A549 (cell line): ENCODE measurements around the gene EPS8. TPM values are rescaled to one million over a fixed set of nuclear protein-coding genes. Genes with fewer than 3 reads are reported as not detected.
A peak's percentile ranks its signal among the peaks of the same experiment; 100 is the strongest.

ENCODE experiments used
- ATAC-seq, 2 experiments: fragments of 200-7000 bp in 1 of 2; fragments of >200 bp in 1 of 2; cut with Nextera tagmentation in 1 of 2; cut with Tn5 transposase in 1 of 2; 3 replicates each; pipeline versions ENCODE4 v1.8.0 to v1.9.1; 2018 to 2020; ENCODE audit warnings: mild to moderate bottlenecking in 1 of 2, moderate library complexity in 1 of 2
- CTCF ChIA-PET: fragments of 300-600 bp; sonication (Branson Sonifier 250); formaldehyde crosslinking; extraction: SDS; loops from one replicate; lab custom pipeline; 2021; ENCODE audit warnings: antibody characterized with exemption, inconsistent platforms; lab: Yijun Ruan, JAX
- POLR2A ChIA-PET: fragments of 350-600 bp; formaldehyde crosslinking; extraction: SDS; loops from one replicate; lab custom pipeline; 2021; ENCODE audit warnings: antibody characterized with exemption, inconsistent platforms; lab: Yijun Ruan, JAX
- DNase-seq, 2 experiments: peaks; one replicate each; pipeline versions ENCODE4 v3.0.0 to v3.0.0-alpha.2; 2011 to 2016; ENCODE audit warnings: low read depth in 1 of 2, low spot score in 1 of 2
- FAIRE-seq: peaks from 2 replicates; lab custom pipeline; 2011; peaks lifted over from hg19 to GRCh38; lab: Jason Lieb, UNC
- H3K27ac ChIP-seq, 2 experiments: fragments of >200 bp; sonication (Bioruptor Twin); formaldehyde crosslinking; 3 replicates each; pipeline ENCODE4 v1.5.1; 2016 to 2017
- H3K4me1 ChIP-seq: fragments of >200 bp; sonication (Bioruptor Twin); formaldehyde crosslinking; 3 replicates; pipeline ENCODE4 v1.6.1; 2016
- H3K4me2 ChIP-seq: fragments of >200 bp; sonication (Bioruptor Twin); formaldehyde crosslinking; 3 replicates; pipeline ENCODE4 v1.6.1; 2016
- H3K4me3 ChIP-seq: fragments of >200 bp; sonication (Bioruptor Twin); formaldehyde crosslinking; 3 replicates; pipeline ENCODE4 v1.5.1; 2016
- H3K9me3 ChIP-seq: fragments of >200 bp; sonication (Bioruptor Twin); formaldehyde crosslinking; 3 replicates; pipeline ENCODE4 v1.6.1; 2016
- BHLHE40 ChIP-seq: IDR thresholded peaks from 2 replicates; pipeline ENCODE4 v1.6.1; 2012; ENCODE audit warnings: low read depth, low read length, inconsistent platforms
- CBX2 ChIP-seq: fragments of 200-600 bp; sonication (generic); IDR thresholded peaks from 2 replicates; pipeline ENCODE4 v1.6.1; 2016; ENCODE audit warnings: low read depth, mild to moderate bottlenecking, borderline replicate concordance
- CEBPB ChIP-seq, 2 experiments: fragments of >200 bp in 1 of 2; sonication (Bioruptor Twin) in 1 of 2; formaldehyde crosslinking in 1 of 2; IDR thresholded peaks; 2 replicates each; pipeline ENCODE4 v1.6.1; 2012 to 2016
- CHD4 ChIP-seq: fragments of 200-600 bp; sonication (generic); IDR thresholded peaks from 2 replicates; pipeline ENCODE4 v1.6.1; 2016; ENCODE audit warnings: antibody characterized with exemption, mild to moderate bottlenecking, borderline replicate concordance
- EHMT2 ChIP-seq: fragments of 200-600 bp; sonication (generic); IDR thresholded peaks from 2 replicates; pipeline ENCODE4 v1.6.1; 2016; ENCODE audit warnings: antibody characterized with exemption, low read depth, mild to moderate bottlenecking, moderate library complexity
- FOXS1 ChIP-seq: fragments of 250-450 bp; sonication (Bioruptor Pico); IDR thresholded peaks from 2 replicates; pipeline ENCODE4 v1.5.0; 2020; ENCODE audit warnings: mild to moderate bottlenecking, moderate library complexity
- HOXB13 ChIP-seq: fragments of 250-450 bp; sonication (Bioruptor Pico); IDR thresholded peaks from 2 replicates; pipeline ENCODE4 v1.5.0; 2020; ENCODE audit warnings: low read depth, mild to moderate bottlenecking, moderate library complexity
- JUNB ChIP-seq: fragments of >200 bp; sonication (Bioruptor Twin); formaldehyde crosslinking; IDR thresholded peaks from 2 replicates; pipeline ENCODE4 v1.6.1; 2016
- KDM1A ChIP-seq: fragments of 200-600 bp; sonication (generic); IDR thresholded peaks from 2 replicates; pipeline ENCODE4 v1.6.1; 2016; ENCODE audit warnings: low read depth, mild to moderate bottlenecking
- MAZ ChIP-seq: fragments of 150-350 bp; IDR thresholded peaks from 2 replicates; pipeline ENCODE4 v1.6.1; 2014; ENCODE audit warnings: antibody characterized with exemption, low read depth, low read length, borderline replicate concordance
- NFE2L2 ChIP-seq: fragments of 150-350 bp; conservative IDR thresholded peaks from 2 replicates; pipeline ENCODE4 v1.6.1; 2014; ENCODE audit warnings: low read length
- NPAS2 ChIP-seq: fragments of 250-450 bp; sonication (Bioruptor Pico); IDR thresholded peaks from 2 replicates; pipeline ENCODE4 v1.8.0; 2022; ENCODE audit warnings: mild to moderate bottlenecking, moderate library complexity, borderline replicate concordance
- NR3C1 ChIP-seq: fragments of >200 bp; sonication (Bioruptor Twin); formaldehyde crosslinking; IDR thresholded peaks from 3 replicates; pipeline ENCODE4 v1.6.1; 2017
- POLR2A ChIP-seq: IDR thresholded peaks from 2 replicates; pipeline ENCODE4 v1.6.1; 2012; ENCODE audit warnings: mild to moderate bottlenecking, low read length
- POLR2AphosphoS2 ChIP-seq: conservative IDR thresholded peaks from 2 replicates; pipeline ENCODE4 v1.6.1; 2012; ENCODE audit warnings: low read length, improper control_type of control experiment, inconsistent platforms
- RARB ChIP-seq: fragments of 250-450 bp; sonication (Bioruptor Pico); IDR thresholded peaks from 2 replicates; pipeline ENCODE4 v1.8.0; 2021; ENCODE audit warnings: mild to moderate bottlenecking, moderate library complexity
- RCOR1 ChIP-seq: fragments of 150-350 bp; IDR thresholded peaks from 2 replicates; pipeline ENCODE4 v1.6.1; 2014; ENCODE audit warnings: antibody characterized with exemption, low read length, low read depth
- WGBS: methylation state at CpG from one replicate; pipeline ENCODE4 v1.1.6; 2017; ENCODE audit errors: missing lambda C conversion rate; 5-methylcytosine and 5-hydroxymethylcytosine counted together
- polyA plus RNA-seq, 4 experiments: library from polyadenylated mRNA; depleted of rRNA in 3 of 4; stranded (reverse); fragments of >200 nt; fragmentation: RNase III in 1 of 4; extraction: RNeasy Plus Mini Kit Qiagen cat#74134 plus additional on column Dnase treatment in 1 of 4; gene quantifications; 2 replicates in 3 of 4; 3 replicates in 1 of 4; pipeline ENCODE4 v1.2.3, GENCODE V29; 2011 to 2017
- TF ChIP-seq, protein P1 (sequence below): IDR thresholded peaks from 2 replicates; pipeline ENCODE4 v1.6.1; 2012; ENCODE audit warnings: low read depth, borderline replicate concordance
- TF ChIP-seq, protein P2 (sequence below): fragments of 200-600 bp; sonication (generic); IDR thresholded peaks from 2 replicates; pipeline ENCODE4 v1.6.1; 2016; ENCODE audit warnings: antibody characterized with exemption, mild to moderate bottlenecking, moderate library complexity
- TF ChIP-seq, protein P3 (sequence below): fragments of 250-450 bp; sonication (Bioruptor Pico); IDR thresholded peaks from 2 replicates; pipeline ENCODE4 v1.5.0; 2021; ENCODE audit warnings: mild to moderate bottlenecking, moderate library complexity, borderline replicate concordance
- TF ChIP-seq, protein P4 (sequence below): fragments of >200 bp; sonication (Bioruptor Twin); formaldehyde crosslinking; IDR thresholded peaks from 3 replicates; pipeline ENCODE4 v1.6.1; 2016
- TF ChIP-seq, protein P5 (sequence below): fragments of >200 bp; sonication (Bioruptor Twin); formaldehyde crosslinking; IDR thresholded peaks from 2 replicates; pipeline ENCODE4 v1.6.1; 2016

Gene EPS8
- polyA plus RNA-seq, 2 of the 4 experiments (the other 2 are of a cell fraction) = 25.1 to 101 TPM

- Histone ChIP-seq H3K4me3 (no peak overlapping the region), H3K27ac (no peak overlapping the region), H3K4me1 (peaks cover 23% of the 10 kb centered on the region), H3K4me2 (no peak overlapping the region), H3K9me3 (no peaks in the 10 kb centered on the region)
- CTCF ChIA-PET = interaction anchor here (0.6 to 0.9 kb wide), 4 partner anchors 8 to 195 kb away, joined by 3 to 7 read pairs (median 3); no protein-coding TSS in a partner anchor
- no peak for DNase-seq
- no peak for ATAC-seq
- POLR2A ChIA-PET = no interaction called here
- FAIRE-seq = peak; percentile 13
- TF ChIP-seq, protein P1, sequence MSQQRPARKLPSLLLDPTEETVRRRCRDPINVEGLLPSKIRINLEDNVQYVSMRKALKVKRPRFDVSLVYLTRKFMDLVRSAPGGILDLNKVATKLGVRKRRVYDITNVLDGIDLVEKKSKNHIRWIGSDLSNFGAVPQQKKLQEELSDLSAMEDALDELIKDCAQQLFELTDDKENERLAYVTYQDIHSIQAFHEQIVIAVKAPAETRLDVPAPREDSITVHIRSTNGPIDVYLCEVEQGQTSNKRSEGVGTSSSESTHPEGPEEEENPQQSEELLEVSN = no peak
- TF ChIP-seq NPAS2 (CRISPR knock-in tag) (no peak), POLR2A (no peak), FOXS1 (CRISPR knock-in tag) (no peak), POLR2AphosphoS2 (no peak), HOXB13 (CRISPR knock-in tag) (no peak), JUNB (no peak), RCOR1 (no peak), CBX2 (no peak), RARB (CRISPR knock-in tag) (no peak), KDM1A (no peak), CHD4 (no peak)
- TF ChIP-seq, protein P2, sequence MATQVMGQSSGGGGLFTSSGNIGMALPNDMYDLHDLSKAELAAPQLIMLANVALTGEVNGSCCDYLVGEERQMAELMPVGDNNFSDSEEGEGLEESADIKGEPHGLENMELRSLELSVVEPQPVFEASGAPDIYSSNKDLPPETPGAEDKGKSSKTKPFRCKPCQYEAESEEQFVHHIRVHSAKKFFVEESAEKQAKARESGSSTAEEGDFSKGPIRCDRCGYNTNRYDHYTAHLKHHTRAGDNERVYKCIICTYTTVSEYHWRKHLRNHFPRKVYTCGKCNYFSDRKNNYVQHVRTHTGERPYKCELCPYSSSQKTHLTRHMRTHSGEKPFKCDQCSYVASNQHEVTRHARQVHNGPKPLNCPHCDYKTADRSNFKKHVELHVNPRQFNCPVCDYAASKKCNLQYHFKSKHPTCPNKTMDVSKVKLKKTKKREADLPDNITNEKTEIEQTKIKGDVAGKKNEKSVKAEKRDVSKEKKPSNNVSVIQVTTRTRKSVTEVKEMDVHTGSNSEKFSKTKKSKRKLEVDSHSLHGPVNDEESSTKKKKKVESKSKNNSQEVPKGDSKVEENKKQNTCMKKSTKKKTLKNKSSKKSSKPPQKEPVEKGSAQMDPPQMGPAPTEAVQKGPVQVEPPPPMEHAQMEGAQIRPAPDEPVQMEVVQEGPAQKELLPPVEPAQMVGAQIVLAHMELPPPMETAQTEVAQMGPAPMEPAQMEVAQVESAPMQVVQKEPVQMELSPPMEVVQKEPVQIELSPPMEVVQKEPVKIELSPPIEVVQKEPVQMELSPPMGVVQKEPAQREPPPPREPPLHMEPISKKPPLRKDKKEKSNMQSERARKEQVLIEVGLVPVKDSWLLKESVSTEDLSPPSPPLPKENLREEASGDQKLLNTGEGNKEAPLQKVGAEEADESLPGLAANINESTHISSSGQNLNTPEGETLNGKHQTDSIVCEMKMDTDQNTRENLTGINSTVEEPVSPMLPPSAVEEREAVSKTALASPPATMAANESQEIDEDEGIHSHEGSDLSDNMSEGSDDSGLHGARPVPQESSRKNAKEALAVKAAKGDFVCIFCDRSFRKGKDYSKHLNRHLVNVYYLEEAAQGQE = no peak
- TF ChIP-seq, protein P3, sequence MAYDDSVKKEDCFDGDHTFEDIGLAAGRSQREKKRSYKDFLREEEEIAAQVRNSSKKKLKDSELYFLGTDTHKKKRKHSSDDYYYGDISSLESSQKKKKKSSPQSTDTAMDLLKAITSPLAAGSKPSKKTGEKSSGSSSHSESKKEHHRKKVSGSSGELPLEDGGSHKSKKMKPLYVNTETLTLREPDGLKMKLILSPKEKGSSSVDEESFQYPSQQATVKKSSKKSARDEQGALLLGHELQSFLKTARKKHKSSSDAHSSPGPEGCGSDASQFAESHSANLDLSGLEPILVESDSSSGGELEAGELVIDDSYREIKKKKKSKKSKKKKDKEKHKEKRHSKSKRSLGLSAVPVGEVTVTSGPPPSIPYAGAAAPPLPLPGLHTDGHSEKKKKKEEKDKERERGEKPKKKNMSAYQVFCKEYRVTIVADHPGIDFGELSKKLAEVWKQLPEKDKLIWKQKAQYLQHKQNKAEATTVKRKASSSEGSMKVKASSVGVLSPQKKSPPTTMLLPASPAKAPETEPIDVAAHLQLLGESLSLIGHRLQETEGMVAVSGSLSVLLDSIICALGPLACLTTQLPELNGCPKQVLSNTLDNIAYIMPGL (CRISPR knock-in tag) = no peak
- WGBS = 89% methylated on average over 2 of the region's 2 CpGs
Observed at GRCh38 chr12:15754233-15754632, 35.0 kb downstream of the EPS8 start.

GRCh38 chr12:15752785-15753184 lies 36.4 kb downstream of the EPS8 start:
- POLR2A ChIA-PET = no interaction called here

More at GRCh38 chr12:15752785-15753184, 36.4 kb downstream of the EPS8 start:
- FAIRE-seq (no peak), DNase-seq (no peak)
- TF ChIP-seq, protein P4, sequence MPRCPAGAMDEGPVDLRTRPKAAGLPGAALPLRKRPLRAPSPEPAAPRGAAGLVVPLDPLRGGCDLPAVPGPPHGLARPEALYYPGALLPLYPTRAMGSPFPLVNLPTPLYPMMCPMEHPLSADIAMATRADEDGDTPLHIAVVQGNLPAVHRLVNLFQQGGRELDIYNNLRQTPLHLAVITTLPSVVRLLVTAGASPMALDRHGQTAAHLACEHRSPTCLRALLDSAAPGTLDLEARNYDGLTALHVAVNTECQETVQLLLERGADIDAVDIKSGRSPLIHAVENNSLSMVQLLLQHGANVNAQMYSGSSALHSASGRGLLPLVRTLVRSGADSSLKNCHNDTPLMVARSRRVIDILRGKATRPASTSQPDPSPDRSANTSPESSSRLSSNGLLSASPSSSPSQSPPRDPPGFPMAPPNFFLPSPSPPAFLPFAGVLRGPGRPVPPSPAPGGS = no peak
- TF ChIP-seq NFE2L2 = no peak
- TF ChIP-seq, protein P2 = no peak
- TF ChIP-seq NR3C1 = no peak
- no peak for TF ChIP-seq CBX2
- TF ChIP-seq EHMT2 = no peak
- TF ChIP-seq, protein P3 (CRISPR knock-in tag) = no peak
- TF ChIP-seq BHLHE40 = no peak
- no peak for TF ChIP-seq MAZ
- TF ChIP-seq CEBPB (IDR thresholded peaks at IDR 0.05) = no peak
- TF ChIP-seq, protein P5, sequence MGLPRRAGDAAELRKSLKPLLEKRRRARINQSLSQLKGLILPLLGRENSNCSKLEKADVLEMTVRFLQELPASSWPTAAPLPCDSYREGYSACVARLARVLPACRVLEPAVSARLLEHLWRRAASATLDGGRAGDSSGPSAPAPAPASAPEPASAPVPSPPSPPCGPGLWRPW = no peak
- TF ChIP-seq, all 56 proteins: peak for 0
- H3K4me2 ChIP-seq = no peak overlapping the region
- H3K4me1 ChIP-seq = peaks cover 15% of the 10 kb centered on the region
- no peak overlapping the region for H3K27ac ChIP-seq
- no peak overlapping the region for H3K4me3 ChIP-seq
- H3K9me3 ChIP-seq = no peaks in the 10 kb centered on the region
- ATAC-seq = no peak
- CTCF ChIA-PET = interaction anchor here (0.6 kb wide), 2 partner anchors 14 to 224 kb away, joined by 3 read pairs; no protein-coding TSS in a partner anchor
